ENCODE results near the gene MEX3A.

DNA sequence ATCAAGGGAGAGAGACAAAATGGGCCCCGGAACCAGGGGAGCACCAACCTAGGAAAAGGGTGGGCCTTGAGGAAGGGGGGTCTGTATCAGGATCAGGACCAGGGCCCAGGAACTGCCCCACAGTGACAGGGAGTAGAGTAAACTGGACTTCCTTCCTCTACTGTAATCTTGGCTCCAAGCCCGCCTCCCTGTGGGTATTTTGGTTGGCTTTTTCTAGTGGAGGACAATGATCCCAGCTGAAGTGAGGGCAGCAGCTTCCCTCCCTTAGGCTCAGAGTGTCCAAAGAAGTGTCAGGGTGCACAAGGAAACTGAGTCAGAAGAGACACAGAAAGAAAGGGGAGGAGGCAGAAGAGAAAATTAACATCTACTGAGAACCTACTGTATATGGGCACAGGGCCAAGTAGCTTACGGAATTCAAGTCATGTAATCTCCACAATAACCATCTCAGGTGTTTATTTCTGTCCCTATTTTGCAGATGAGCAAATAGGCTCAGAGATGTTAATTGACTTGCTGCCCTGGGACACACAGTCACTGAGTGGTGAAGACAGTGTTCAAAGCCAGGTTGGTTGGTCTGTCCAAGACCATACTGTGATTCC, 33.5 kb downstream of the MEX3A start:
- TF ChIP-seq GATA2 (IDR thresholded peaks at IDR 0.05; ENCODE audit: low read depth, low read length): no peak
- TF ChIP-seq GATA3 (IDR thresholded peaks at IDR 0.05; ENCODE audit: low read depth, low read length): no peak

Measured in SH-SY5Y (cell line).